RPMI7951 (cell line): ENCODE data around the gene CEP72. TPM values are rescaled to one million over a fixed set of nuclear protein-coding genes. Genes with fewer than 3 reads are reported as not detected.
"Not testable (repeated sequence)": the region's sequence is repeated elsewhere in the genome, so short reads cannot be mapped to it uniquely, and the experiment has no call there.

Experiments used
- DNase-seq: peaks from one replicate; pipeline ENCODE4 v3.0.0-alpha.2; 2012; ENCODE audit warnings: low read depth
- total RNA-seq: library from RNA; depleted of rRNA; stranded (reverse); fragments of >200 nt; shearing (Covaris generic); gene quantifications from 2 replicates; pipeline ENCODE4 v1.2.3, GENCODE V29; 2014

Gene CEP72
- total RNA-seq, 1 experiment from 2014 or later, result 3.7 TPM

DNA sequence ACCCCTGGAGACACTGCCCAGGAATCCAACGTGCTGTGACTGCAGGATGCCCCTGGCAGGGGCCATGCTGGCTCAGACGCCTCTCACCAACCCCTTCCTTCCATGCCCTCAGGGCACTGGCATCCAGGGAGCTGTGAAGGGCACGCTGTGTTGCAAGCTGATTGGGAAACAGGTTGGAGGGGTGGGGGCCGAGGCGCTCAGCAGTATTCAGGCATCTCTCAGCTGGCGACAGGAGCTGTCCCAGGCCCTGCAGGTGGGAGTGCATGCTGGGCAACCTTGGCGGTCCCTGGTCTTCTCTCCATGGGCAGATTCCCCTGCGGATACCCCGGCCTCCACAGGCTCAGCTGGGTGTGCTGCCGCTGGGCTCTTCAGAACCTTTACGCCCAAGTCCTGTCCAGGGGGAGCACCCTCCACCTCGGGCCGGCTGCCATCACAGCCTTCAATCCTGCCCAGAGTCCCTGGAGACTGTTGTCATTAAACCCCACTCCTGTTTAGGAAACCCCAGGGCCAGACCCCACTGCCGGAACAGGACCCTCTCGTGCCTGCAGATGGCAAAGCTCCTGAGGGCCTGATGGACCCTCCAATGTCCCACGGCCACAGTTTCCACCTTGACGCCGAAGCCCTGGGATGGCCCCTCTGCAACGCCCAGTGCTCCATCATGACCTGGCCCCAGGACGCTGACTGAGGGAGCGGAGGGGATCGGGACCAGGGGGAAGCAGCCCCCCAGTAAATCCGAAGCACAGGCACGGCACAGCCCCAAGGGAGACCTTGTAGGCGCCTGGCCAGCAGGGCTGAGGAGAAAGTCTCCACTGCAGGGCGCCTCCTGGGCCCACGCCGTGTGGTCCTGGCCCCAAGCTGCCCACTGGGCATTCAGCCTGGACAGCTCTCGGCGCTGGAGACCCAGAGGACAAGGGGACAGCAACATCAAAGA lies 71.7 kb downstream of the CEP72 start:
- no peak for DNase-seq

DNA sequence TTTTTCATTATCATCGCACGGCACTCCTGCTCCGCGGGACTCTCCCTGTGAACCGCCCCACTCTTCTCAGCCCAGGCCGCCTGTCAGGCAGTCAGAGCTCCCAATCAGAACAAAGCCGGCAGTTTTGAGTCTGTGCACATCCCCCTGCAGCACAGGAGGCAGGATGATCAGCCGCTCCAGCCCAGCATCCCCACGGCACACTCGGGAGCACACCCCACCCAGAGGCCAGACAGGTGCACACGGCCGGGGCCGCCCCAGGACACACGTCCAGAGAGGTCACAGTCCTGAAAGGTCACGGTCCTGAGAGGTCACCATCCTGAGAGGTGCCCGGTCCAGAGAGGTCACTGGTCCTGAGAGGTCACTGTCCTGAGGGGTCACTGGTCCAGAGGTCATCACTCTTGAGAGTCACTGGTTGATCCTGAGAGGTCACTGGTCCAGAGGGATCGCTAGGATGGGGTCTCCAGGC lies 72.6 kb downstream of the CEP72 start:
- no peak for DNase-seq

DNA sequence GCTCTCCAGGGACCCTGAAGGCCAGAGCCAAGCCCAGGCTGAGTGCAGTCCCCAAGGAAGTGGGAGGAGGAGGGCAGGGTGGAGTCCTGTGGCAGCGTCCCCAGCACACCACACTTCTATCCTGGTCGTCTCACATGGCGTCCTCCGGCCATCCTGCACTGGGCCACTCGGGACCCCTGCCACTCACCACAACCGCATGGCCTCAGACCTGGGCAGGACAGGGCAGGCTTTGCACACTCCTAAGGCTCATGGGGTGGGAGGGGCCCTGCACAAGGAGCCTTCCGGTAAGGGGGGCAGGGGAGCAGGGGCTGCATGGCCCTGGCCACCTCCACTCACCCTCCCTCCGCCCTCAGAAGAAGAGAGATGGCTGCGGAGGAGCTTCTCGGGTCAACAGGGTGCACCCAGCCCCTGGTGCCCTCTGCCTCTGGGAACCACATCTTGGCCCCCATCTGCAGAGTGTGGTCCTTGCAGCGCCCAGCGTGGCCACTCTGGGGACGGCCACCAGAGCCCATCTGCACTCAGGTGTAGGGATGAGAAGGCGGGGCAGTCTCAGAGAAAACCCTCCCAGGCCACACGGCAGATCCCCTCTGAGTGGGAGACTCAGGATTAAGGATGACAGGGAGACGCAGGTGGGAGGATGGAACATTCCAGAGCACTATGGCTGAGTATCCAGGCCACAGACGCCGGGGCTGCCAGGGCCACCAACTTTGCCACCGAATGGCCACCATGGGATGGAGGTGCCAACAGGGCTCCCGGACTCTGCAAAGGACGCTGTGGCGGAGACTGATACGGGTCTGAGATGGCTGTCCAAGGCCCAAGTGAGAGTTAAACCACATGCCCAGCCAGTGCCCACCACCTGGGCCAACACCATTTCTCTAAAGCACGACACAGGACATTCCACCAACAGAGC lies 73.4 kb downstream of the CEP72 start:
- DNase-seq, result no peak

DNA sequence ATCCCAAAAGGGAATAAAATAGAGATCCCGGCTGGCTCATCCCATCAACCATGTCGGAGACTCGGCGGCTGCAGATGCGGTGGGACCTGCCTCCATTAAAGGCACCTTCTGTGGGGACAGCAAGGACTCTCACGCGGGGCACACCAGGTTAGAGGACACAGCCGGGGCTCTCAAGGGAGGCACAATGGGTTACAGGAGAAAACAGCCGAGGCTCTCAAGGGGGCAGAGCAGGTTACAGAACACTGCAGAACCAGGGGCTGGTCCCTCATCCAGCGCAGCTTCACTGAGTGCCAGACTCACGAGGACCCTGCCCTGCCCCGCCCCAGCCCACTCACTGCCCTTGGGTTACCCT lies 74.0 kb downstream of the CEP72 start:
- not testable (repeated sequence) for DNase-seq

DNA sequence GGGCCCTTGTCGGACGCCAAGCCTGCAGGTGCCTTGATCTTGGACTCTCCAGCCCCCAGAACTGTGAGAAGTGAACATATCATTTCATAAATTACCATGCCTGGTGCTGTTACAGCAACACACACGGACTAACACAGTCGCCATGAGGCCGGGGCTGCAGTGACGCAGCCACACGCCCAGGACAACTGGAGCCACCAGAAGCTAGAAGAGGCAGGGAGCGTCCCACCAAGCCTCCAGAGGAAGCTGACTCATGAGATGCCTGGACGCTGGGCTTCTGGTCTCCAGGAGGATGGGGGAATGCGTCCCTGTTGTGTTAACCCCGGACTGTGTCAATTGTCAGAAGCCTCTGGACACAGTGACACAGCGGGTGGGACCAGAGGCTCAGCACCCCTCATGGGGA lies 74.8 kb downstream of the CEP72 start:
- DNase-seq, result not testable (repeated sequence)

DNA sequence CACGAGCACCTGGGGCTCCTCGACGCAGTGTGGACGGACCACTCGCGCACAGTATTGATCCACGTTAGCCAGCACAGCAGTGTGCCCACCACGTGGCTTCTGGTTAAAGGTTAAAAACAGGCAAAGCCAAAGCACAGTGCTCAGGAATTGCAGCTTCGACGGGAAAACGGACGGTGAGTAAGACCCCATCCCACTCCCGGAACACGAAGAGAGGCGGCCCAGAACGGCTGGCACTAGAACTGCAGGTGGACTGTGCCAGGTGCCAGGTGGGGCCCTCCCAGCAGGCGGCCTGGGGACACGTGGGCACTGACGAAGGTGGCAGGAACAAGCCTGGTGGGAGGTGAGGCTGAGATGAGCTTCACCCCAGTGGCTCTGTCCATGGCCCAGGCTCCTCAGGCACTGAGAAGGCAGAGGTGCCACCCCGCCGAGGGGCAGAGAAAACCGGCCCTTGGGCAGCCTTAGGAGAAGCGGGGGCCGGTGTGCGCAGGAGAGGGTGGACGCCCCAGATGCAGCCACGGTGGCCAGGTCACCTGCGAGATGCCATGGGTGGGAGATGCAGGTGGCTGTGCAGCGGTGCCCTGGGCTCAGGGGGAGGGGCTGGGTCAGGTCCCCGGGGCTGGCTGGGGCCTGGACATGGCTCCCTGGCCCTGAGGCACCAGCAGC lies 76.3 kb downstream of the CEP72 start:
- DNase-seq, result not testable (repeated sequence)

DNA sequence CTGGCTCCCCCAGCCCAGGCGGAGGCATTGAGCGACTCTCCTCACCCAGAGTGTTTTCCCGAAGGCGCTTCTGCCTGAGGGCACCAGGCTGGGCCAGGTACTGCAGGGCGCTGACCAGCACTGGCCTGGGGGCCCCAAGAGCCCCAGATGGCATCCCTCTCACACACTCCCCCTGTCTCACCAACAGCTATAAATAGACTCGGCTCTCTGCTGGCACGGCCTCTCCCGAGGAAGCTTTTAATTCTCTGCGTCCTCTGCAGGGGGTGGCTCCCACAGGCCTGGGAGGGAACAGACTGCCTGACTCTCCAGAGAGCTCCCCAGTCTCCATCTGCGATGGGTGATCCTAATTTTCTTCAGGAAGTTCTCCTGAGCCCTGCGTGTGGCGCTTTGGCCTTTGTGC lies 78.2 kb downstream of the CEP72 start:
- DNase-seq, result not testable (repeated sequence)

DNA sequence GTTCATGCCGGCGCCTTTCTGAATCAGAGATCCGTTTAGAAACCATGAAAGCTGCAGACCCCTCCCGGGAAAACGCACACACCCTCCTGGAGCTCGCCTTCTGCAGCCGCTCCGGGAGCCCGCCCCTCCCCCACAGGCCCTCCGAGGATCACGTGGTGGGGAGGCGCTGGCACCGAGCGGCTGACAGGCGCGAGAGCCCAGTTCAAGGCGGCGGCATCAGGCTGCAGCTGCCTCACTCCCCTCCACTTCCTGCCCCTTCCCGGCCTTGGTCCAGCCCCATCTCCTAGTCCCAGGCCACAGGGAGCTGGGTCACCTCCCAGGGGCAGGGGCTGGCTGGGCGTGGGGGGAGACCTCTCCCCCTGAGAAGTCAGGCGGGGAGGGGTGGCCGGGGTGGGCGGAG lies 78.9 kb downstream of the CEP72 start:
- DNase-seq, result not testable (repeated sequence)

DNA sequence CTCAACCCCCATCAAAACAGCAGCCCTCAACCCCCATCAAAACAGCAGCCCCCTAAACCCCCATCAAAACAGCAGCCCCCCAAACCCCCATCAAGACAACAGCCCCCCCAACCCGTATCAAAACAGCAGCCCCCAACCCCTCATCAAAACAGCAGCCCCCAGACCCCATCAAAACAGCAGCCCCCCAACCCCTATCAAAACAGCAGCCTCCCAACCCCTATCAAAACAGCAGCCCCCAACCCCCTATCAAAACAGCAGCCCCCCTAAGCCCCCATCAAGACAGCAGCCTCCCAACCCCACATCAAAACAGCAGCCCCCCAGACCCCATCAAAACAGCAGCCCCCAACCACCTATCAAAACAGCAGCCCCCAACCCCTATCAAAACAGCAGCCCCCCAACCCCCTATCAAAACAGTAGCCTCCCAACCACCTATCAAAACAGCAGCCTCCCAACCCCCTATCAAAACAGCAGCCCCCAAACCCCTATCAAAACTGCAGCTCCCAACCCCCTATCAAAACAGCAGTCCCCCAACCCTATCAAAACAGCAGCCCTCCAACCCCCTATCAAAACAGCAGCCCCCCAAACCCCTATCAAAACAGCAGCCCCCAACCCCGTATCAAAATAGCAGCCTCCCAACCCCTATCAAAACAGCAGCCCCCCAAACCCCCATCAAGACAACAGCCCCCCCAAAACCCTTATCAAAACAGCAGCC lies 79.8 kb downstream of the CEP72 start:
- no peak for DNase-seq

DNA sequence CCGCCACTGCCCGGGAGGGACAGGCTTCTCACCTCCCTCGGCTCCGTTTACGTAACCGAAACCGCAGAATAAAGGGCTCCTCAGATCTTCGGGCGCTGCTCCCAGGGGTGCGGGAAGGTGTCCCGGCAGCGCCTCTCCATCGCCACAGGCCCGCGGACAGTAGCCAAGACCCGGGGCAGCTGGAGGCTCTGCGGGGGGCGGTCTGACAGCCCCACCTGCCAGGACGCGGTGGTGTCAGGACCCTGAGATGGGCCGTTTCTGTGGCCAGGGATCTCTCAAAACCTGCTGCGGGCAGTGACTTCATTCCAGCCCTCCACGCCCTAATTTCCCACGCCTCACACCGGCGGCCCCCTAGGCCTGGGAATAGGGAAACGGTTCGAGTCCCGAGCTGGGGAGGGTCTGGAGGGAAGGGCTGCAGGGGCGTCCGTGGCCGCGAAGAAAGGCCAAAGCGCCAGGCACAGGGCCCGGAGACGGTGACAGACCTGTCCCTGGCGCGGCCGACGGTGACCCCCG lies 80.4 kb downstream of the CEP72 start:
- DNase-seq, result not testable (repeated sequence)

DNA sequence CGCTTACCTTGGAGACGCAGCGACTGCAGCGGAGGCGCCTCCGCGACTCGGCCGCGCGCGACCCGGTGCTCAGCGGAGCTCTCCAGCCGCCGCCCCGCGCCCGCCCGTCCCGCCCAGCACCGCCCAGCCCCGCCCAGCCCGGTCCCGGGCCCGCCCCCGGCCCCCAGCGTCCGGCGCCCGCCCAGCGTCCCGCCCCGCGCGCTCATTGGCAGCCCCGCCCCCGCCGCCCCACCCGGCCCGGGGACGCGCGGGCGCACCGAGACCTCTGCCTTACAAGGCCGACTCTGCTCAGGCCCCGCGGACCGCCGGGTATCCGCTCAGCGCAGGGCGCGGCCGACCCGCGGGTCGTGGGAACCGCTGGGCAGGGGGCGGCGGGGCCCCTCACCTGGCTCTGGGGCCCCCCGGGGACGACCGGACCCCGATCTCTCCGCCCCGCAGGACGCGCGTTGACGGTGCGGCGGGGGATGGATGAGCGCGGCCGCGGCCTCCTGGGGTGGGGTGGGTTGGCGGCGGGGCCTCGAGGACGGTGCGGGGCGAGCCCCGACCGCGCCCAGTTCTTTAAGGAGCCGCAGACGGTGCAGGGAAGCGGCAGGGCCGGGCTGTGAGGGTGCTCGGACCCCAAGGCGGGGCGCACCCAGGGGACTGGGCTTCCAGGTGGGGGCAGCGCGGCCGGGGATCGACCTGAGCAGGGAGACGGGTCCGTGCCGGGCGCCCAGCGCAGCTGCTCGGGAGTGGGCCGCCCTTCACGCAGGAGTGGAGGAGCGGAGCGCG lies 81.3 kb downstream of the CEP72 start, which contains the start of gene TPPP:
Gene TPPP, minus strand, starts transcription at position 82 of the 771 bp plus-strand sequence. CDS start 15,292 bp downstream, outside the sequence.
- peak; percentile 63 for DNase-seq

DNA sequence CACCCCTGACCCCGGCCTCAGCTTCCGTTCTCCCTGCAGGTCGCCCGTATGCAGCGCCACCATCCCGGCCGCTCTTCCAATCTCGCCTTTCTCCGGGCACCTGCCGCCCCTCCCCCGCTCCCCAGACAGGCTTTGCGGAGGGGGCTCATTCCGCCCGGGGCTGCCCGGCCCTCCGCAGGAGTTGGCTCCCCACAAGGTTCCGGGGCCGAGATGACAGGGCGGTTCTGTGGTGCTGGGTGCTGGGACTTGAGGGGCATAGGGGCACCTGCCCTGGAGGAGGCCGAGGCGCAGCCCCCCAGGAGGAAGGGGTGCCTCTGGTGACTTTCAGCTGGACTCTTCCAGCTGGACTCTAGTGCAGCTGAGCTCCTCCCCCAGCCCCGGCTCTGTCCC lies 81.9 kb downstream of the CEP72 start:
- DNase-seq, result not testable (repeated sequence)

DNA sequence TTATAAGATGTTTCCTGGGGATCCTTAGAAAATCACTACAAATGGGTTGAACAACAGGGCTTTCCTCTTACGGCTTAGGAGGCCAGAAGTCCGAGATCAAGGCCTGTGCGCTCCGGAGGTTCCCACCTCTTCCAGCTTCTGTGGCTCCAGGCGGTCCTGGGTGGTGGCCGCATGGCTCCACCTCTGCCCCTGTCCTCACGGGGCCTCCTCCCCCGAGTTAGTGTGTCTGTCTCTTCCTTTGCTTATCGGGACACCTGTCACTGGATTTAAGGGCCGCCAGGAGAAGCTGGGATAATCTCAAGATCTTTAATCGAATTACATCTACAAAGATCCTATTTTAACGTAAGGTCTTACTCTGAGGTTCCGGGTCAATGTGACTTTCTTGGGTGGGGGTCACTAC lies 83.3 kb downstream of the CEP72 start:
- not testable (repeated sequence) for DNase-seq

DNA sequence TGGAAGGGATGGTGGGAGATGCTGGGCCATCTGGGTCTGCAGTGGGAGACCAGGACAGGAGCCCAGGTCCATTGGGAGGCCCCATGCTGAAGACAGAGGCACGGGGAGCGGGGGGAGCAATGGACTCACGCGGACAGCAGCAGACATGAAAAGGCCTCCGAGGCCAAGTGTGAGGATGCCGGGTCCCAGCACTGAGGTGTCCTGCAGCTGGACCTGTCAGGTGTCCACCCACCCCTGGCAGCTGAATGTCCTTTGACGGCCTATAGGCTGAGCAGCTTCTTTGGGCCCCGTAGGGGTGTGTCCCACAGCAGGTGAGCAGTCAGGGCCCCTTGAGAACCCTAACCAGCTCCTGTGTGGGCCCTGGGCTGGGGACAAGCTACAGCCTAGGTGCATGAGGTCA lies 84.1 kb downstream of the CEP72 start:
- not testable (repeated sequence) for DNase-seq

DNA sequence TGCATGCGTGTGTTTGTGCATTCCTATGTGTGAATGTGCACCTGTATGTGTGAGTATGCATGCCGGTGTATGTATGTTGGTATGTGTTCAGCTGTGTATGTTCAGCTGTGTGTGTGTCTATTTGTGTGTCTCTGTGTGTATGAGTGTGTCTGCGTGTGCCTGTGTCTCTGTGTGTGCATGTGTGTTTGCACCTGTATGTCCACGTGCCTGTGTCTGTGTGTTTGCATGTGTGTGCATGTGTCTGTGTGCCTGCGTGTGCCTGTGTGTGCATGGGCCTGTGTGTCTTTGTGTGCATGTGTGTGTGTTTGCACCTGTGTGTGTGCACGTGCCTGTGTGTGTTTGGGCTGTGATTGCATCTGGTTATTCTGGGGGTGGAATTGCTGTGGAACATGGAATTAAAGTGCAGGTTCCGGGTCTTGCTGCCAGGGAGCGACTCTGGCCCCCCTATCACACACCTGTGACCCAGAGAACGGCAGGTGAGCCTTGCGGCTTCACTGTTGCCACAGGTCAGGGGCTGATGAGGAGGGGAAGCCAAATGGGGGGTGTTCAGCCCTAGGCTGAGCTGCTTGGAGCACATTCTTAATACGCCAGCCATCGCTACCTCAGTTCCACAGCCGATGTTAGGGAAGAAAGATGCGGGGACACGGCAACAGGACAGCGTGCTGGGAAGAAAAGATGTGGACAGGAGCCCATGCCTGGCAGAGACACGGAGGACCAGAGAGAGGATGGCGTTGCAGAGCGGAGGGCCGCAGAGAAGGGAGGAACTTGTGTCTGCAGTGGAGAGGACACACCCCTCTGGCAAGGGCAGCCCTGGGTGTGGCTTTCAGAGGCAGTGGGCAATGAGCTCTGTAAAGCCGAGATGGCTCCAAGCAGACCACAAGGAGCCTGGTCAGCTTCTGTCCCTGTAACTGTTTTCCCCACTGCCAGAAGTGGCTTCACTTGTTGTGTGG lies 84.9 kb downstream of the CEP72 start:
- DNase-seq, result not testable (repeated sequence)
